NOMO-1 treated with DMSO at 0.1 percent for 48 hours (cell line): Measurements from ENCODE around the gene CCL4.
"Not testable (repeated sequence)": the region's sequence is repeated elsewhere in the genome, so short reads cannot be mapped to it uniquely, and the experiment has no call there.

Experiments
- DNase-seq: peaks from one replicate; lab custom pipeline; 2025; ENCODE audit not compliant: unreplicated experiment; lab: John Stamatoyannopoulos, UW

Gene CCL4

DNA sequence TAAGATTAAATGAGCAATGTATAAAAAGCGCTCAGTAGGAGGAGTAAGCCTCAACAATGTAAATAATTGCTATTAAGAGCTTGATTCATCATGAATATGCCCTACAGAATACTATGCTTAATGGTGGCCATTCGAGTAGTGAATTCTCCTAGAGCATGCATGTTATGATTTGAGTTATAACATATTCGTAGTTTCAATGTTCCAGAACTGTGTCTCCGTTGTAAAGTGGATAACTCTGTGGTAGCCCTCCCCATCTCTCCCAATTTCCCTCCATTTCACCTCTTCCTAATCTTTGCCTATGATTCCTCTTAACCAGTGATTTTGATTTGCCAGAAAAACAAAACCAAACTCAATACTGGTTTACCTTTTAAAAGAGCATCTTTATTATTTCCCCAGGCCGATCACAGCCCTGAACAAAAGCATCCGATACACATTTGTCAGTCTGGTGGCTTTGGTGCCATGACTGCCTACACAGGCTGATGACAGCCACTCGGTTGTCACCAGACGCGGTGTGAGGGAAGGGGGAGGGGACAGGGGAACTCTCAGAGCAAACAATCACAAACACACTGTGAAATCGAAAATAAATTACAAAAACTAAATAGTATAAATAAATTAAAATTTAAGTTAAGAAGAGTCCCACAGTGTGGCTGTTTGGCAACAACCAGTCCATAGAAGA is 15.6 kb upstream of the CCL4 start:
- DNase-seq = not testable (repeated sequence)

DNA sequence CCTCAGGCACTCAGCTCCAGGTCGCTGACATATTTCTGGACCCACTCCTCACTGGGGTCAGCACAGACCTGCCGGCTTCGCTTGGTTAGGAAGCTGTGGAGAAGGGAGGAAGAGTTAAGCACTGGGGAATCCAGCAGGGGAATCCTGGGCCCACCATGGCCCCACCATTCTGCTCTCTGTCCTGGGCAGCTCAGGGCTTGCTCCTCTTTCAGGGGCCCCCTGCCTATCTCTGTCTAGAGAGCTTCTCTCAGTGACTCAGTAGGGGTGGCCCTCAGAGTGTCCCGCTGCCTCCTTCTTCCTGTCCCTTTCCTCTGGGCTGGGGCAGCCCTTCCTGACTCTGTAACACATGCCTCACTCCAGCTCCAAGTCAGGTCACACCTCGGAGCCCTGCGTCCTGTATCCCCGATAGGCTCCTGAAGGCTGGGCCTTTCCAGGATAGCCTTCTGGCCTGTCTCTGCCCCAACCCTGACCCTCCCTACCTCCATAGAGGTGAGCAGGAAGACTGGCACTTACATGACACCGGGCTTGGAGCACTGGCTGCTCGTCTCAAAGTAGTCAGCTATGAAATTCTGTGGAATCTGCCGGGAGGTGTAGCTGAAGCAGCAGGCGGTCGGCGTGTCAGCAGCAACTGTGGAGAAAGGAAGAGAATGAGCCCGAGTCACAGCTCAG is 14.8 kb upstream of the CCL4 start:
- no peak for DNase-seq

DNA sequence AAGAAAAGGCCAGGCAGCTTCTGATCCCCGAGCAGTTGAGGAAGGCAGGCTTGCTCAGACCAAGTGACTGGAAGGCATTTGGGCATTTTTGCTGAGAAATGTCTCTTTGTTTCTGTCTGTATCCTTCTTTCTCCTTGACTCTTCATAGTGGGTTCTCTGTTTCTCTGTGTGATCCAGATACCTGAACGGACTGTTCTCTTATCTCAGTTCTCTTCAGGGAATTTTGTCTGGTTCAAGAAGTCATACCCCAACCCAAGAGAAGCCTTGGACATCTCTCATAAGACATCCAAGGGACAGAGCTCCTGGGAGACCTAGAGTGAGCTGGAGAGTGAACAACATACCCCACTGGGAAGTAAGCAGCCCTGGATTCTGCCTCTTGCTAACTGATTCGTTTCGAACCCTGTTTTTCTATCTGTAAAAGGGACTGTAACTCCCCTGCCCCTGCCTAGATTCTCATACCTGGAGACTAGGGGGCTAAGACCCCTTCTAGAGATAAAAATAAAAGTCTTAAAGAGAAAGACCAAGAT is 14.2 kb upstream of the CCL4 start:
- no peak for DNase-seq

DNA sequence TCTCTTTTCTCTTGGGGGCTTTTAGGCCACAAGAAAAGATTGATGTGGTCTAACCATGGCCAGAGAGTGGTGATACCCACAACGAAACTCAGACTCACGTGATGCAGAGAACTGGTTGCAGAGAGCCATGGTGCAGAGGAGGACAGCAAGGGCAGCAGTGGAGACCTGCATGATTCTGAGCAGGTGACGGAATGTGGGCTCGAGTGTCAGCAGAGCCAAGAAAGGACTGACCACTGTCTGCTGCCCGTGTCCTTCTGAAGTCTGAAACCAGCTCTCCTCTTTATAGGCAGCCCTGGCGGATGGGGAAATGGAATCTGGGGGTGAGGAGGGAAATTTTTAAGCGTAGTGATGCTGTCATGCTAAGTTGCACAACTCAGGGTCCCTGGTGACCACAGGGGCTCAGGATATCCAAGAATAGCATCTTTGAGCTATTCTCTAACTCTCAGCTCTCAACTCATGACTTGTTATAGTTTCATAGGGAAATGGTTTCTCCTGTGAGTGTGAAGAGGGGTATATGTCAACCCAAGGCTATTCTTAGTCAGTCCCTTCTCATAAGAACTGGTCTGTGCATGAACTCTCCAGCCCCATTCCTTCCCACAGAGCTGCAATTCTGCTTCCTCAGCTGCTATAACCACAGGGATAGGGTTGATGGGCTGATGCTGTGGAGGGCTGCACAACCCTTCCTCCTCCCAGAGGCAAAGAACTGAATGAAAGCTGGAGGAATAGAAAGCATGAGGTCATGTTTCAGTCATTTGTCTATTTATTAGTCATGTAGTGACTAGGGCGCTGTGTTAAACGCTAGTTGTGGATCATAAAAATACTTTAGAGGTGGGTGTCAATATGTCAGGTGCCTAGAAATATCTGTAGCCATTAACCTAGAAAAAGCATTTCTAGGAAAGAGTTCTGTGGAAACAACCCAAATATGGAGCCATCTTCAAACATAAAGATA is 13.5 kb upstream of the CCL4 start, which contains the start of gene CCL3:
CCL3 (minus strand) TSS at position 256 of the 949 bp plus-strand sequence; CDS start at position 171, 85 bp downstream.
- DNase-seq = peak; percentile 94

DNA sequence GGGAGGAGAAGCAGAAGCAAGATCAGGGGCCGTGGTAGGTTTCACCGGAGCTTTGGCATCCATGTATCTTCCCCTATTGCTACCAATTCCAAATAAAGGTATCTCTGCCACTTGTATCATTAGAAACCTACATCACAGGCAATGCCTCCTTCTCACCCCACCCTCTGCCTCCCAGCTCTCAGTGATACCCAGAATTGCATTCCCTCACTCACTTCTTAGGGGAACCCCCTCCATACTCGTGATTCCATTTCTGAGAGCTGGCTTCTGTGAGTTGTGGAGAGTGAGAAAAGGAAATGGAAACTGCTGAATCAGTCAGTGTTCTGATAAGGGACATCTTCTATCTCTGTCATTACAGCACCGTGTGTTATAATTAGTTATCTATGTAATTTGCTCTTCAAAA is 11.4 kb upstream of the CCL4 start:
- no peak for DNase-seq

DNA sequence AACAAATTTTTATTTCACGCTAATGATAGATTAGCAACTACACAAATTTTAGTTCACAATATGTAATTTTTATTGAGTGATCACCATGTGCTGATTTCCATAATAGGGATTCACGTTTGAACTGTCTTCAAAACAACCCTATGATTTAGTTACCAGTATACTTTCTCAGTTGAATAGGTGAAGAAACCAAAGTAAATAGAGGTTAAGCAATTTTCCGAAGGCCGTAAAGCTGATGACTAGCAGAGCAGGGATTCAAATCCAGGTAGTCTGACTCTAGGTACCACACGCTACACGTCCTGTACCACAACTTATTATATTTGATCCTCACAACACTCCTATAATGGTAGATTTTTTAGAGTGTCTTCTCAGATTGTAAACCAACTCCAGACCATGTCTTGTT is 10.9 kb upstream of the CCL4 start:
- not testable (repeated sequence) for DNase-seq

DNA sequence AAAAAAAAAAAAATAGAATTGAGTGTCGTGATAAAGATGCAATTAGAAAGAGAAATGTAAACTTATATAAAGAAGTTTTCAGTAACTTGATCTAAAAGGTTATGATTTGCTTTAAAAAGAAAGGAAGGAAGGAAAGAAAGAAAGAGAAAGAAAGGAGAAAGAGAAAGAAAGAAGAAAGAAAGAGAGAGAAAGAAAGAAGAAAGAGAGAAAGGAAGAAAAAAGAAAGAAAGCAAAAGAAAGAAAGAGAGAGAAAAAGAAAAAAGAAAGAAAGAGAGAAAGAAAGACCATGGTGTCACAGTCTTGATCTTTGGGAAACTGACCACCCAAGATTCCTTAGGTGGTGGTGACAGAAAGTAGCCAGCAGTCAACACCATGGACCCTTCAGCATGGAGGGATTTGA is 9.4 kb upstream of the CCL4 start:
- DNase-seq = no peak

DNA sequence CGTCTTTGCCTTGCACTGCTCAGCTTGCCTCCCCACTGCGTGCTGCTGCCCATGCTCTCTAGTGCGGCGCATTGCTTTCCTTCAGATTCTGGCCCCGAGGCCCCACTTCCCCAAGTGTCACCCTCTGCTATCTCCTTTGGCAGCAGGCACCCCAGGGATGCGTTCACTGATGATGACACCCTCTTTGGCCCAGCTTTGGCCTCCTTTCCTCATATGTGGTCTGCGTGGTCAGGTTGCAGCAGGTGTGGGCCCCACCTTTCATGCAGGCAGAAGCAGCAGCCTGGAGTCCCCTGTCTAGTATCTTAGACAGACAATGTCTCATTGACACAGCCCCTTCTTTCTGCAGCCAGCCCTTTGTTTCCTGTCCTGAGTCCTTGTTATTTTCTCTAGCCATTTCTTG is 8.9 kb upstream of the CCL4 start:
- no peak for DNase-seq

DNA sequence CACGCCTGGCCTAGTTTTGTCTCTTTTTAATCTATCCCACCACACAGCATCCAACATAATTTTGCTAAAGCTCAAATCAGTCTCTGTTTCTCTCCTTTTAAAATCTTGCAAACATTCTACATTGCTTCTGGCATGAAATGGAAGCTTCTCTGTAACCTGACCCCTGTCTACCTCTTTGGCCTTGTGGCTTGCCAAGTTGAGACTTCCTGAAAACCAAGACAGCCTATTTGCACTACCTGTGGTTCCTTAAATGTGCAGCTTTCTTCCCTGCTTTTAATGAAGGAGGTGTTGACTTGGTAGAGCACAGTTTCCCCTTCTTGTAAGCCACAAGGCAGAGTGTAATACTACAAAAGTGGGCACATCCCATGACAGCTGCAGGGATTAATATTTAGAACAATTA is 7.6 kb upstream of the CCL4 start:
- DNase-seq = peak; percentile 27

DNA sequence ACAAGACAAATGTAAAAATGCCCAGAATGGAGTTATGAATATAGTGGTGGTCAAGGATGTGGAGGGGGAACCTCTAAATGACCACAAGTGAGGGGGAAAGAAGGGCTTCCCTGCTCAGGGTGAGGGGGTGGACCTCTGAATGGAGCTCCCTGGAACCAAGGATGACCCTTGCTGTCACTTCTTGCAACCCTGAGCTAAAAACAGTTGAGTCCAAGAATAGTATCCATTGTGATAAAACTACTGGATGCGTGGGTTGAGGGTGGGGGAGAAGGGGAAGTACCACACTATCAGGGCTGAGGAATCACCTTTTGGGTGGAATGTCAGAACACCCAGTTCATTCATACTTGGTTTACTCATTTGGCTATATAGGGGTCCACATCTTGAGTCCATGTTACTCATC is 4.6 kb upstream of the CCL4 start:
- not testable (repeated sequence) for DNase-seq

DNA sequence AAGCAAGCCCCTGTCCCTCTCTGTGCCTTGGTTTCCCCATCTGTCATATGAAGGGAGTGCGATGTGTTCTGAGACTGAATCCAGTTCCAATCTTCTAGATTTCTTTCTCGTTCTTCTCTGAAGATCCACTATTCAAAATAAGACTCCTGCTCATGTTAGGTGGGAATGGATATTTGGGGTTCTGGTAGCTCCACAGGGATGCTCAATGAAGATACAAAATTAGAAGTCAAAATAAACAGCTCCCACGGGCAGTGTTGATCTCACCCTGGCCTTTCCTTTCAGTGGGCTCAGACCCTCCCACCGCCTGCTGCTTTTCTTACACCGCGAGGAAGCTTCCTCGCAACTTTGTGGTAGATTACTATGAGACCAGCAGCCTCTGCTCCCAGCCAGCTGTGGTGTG is 619 bp downstream of the CCL4 start:
- DNase-seq = not testable (repeated sequence)

DNA sequence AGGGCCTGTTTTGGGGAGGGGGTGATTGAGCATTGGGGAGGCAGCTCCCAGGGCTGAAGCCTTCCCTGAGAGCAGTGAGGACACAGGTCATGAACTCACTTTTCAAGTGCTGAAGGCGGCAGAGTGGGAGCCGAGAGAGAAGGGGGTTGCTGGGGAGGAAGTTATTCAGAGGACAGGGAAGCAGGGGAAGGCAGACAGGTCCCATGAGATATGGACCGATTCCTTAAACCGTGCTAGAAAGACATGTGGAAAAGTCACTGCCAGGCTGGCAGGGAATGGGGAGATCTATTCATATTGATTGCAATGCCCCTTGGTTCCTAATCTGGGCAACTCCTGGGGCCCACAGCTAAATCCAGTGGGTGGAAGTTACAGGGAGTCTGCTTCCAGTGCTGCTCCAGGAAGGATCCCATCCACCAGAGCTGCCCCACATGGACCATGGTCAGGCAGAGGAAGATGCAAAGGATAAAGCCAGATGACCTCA is 1.1 kb downstream of the CCL4 start:
- no peak for DNase-seq

DNA sequence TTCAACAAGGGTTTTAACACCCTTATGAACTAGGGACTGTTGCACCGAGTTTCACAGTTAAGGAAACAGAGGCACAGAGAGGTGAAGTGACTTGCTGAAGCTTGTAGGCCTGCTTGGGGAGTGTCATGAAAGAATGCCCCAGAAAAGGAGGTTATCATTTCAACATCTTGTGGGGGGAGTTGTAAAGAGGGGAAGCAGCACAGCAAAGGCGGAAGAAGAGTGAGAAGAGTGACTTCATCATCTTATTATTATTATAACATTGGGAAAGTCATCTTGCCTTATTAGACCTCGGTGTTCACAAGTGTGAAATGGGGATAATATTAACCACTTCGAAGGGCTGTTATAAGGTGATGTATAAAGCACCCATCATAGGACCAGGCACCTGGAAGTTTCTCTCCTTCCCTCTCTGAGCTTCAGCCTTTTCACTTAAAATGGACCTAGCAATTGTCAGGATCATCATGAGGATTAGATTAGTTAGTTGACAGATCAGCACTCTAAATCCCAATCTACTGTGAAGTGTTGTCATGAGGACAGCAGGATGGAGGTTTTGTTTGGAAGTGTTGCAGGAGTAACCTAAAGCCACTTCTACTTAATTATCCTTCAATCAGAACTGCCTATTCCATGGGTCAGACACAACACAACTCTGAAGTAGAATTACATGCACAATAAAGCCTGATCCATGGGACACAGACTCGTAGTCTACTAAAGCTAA is 2.3 kb downstream of the CCL4 start:
- peak; percentile 67 for DNase-seq

DNA sequence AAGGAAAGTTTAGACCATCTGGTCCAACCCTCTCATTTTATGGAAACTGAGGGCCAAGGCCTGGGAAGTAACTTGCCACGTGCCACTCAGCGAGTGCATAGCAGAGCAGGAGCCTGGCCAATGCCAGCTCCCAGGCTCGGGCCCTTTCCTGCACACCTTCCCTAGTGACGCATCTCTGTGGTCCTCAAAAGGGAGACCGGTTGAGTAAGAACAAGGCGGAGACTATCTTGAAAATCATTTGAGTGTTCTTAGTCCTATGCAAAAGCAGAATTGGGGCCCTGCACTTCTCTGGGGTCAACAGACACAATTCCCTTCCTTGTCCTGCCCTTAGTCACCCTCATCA is 2.8 kb downstream of the CCL4 start:
- DNase-seq = no peak

DNA sequence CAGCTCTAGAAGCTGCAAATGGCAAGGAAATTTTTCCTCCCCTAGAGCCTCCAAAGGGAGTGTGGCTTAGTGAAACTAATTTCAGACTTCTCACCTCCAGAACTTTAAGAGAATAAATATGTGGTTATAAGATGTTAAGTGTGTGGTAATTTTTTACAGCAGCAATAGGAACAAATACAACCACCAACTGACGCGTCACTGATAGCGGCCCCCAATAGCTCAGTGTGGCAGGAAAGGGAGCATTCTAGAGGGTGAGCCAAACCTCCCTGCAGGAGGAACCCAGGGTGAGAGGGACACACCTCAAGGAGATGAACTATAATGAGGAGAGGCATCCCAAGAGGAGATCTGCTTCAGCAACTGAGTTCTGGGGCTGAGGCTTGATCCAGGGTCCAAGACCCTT is 4.0 kb downstream of the CCL4 start:
- no peak for DNase-seq

DNA sequence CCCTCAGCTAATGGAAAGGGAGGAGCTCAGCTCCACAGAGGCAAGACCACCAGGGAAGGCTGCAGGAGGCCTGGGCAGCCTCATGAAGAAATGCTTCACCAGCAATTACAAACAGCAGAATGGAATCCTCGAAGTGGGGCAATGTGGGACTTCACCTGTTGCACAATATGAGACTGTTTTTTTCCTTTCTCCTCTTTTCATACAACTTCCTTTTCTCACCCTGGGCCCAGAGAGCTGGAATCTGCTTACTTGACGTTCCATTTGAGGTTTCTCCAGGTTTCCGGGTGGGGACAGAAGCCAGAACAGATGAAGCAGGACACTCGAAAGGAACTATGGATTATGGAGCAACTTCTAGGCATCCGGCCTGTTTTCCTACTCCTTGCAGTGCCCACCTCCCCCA is 4.6 kb downstream of the CCL4 start:
- DNase-seq = peak; percentile 20

DNA sequence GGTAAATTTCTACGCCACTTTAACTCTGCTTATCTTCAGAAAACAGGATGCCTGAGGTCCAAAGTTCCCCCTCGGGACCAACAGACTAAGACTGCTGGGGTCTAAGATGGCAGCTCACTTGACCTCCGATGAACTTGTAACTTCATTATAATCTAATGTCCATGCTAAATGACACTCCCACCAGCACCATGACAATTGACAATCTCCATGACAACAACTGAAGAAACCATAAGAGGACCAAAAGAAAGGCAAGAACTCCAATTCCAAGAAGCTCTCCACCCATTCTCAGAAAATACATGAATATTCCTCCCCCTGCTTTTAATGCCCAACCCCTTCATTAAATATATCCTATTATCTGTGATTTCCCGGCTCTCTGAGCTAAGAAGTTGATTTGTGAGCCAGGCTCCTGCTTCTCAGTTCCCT is 7.5 kb downstream of the CCL4 start:
- DNase-seq = no peak

DNA sequence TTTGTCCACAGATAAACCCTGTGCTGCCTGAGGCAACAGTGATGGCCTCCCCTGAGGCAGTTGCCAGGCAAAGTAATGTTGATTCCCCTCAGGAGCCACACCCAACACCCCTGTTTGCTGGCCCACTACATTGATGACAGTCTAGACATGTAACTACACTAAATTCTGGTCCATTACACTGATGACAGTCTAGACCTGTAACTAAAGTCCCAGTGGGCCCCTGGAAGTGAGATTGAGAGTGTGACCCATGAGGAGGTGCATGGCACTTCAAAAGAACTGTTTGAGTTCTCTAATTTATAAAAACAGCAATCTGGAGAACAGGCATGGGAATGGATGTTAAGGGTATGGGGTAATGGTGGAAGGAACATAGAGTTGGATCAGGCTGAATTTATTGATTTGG is 8.9 kb downstream of the CCL4 start:
- DNase-seq = no peak

DNA sequence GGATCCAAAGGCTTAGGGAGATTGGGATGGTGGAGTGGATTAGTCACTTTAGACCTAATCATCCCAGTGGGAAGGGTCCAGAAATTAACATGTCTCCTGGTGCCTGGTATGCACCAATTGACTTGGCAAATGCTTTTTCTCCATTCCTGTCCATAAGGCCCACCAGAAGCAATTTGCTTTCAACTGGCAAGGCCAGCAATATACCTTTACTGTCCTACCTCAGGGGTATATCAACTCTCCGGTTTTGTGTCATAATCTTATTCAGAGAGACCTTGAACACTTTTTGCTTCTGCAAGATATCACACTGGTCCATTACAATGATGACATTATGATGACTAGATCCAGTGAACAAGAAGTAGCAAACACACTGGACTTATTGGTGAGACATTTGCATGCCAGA is 9.5 kb downstream of the CCL4 start:
- DNase-seq = not testable (repeated sequence)

DNA sequence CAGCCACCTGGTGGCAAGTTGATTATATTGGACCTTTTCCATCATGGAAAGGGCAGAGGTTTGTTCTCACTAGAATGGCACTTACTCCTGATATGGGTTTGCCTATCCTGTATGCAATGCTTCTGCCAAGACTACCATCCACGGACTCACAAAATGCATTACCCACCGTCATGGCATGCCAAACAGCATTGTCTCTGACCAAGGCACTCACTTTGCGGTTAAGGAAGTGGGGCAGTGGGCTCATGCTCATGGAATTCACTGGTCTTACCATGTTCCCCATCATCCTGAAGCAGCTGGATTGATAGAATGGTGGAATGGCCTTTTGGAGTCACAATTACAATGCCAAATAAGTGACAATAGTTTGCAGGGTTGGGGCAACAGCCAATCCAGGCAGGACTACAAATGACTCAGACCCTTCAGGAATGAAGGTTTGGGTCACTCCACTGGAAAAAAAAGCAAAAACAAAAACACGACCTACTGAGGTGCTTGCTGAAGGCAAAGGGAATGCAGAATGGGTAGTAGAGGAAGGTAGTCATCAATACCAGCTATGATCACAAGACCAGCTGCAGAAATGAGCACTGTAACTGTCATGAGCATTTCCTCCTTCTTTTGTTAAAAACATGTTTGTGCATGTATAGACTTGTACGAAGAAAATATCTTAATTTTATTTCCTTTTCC is 11.5 kb downstream of the CCL4 start:
- DNase-seq = not testable (repeated sequence)
